Omental fat pad (tissue), 4 donors: Measurements from ENCODE around the gene AMPD2. TPM values are rescaled to one million over a fixed set of nuclear protein-coding genes. Genes with fewer than 3 reads are reported as not detected.

Experiments
- ATAC-seq: fragments of 150-250 bp; one replicate; pipeline ENCODE4 v1.9.1; 2016; ENCODE audit warnings: mild to moderate bottlenecking, moderate library complexity; ENCODE audit not compliant: low FRiP score
- DNase-seq: peaks from one replicate; pipeline ENCODE4 v3.0.0-alpha.2; 2019; ENCODE audit warnings: low spot score
- total RNA-seq, 4 donors: library from RNA; depleted of rRNA; stranded (reverse); fragments of >200 nt; gene quantifications; one replicate each; pipeline ENCODE4 v1.1.0, GENCODE V29; 2016
- TF ChIP-seq, protein P1 (sequence below), 3 donors: fragments of 450-650 bp; IDR thresholded peaks; one replicate each; pipeline ENCODE4 v1.5.1; 2016 to 2017; ENCODE audit warnings: antibody characterized with exemption in 3 of 3, mild to moderate bottlenecking in 3 of 3, moderate library complexity in 2 of 3

The AMPD2 gene
- total RNA-seq, 4 donors from 2014 or later, result 33.8 to 88.1 (median 68.6) TPM

GRCh38 chr1:109625176-109625575 lies 5.5 kb downstream of the AMPD2 start:
- ATAC-seq, result no peak

GRCh38 chr1:109625601-109626560 lies 6.2 kb downstream of the AMPD2 start:
- DNase-seq, result no peak

More at GRCh38 chr1:109625176-109625575, 5.5 kb downstream of the AMPD2 start:
- no peak for DNase-seq
- TF ChIP-seq, protein P1, sequence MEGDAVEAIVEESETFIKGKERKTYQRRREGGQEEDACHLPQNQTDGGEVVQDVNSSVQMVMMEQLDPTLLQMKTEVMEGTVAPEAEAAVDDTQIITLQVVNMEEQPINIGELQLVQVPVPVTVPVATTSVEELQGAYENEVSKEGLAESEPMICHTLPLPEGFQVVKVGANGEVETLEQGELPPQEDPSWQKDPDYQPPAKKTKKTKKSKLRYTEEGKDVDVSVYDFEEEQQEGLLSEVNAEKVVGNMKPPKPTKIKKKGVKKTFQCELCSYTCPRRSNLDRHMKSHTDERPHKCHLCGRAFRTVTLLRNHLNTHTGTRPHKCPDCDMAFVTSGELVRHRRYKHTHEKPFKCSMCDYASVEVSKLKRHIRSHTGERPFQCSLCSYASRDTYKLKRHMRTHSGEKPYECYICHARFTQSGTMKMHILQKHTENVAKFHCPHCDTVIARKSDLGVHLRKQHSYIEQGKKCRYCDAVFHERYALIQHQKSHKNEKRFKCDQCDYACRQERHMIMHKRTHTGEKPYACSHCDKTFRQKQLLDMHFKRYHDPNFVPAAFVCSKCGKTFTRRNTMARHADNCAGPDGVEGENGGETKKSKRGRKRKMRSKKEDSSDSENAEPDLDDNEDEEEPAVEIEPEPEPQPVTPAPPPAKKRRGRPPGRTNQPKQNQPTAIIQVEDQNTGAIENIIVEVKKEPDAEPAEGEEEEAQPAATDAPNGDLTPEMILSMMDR (IDR thresholded peaks at IDR 0.05), result no peak

DNA sequence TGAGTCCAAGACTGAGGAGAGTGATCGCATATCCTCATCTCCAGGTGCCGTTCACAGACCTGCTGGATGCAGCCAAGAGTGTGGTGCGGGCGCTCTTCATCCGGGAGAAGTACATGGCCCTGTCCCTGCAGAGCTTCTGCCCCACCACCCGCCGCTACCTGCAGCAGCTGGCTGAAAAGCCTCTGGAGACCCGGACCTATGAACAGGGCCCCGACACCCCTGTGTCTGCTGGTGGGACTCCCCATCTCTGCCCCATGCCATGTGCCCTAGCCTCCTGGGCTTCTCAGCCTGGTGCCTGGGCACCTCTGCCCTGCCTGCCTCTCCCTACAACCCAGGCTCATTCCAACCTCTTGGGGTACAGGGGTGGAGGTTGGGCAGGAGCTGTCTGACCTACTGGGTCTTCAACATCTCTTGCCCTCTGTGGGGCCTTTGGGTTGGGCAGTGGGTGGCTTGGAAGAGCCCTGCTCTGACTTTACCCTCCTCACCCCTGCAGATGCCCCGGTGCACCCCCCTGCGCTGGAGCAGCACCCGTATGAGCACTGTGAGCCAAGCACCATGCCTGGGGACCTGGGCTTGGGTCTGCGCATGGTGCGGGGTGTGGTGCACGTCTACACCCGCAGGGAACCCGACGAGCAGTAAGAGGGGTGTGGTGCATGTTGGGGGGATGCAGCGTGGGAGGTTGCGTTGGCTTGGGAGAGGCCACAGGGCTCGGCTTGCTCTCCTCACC lies 7.2 kb downstream of the AMPD2 start:
- TF ChIP-seq, protein P1 (IDR thresholded peaks at IDR 0.05), result no peak
- DNase-seq (no peak), ATAC-seq (no peak)

More at GRCh38 chr1:109625601-109626560, 6.2 kb downstream of the AMPD2 start:
- TF ChIP-seq, protein P1 (IDR thresholded peaks at IDR 0.05), result no peak
- ATAC-seq, result no peak

- no peak for DNase-seq
- TF ChIP-seq, protein P1 (IDR thresholded peaks at IDR 0.05), result no peak
- no peak for ATAC-seq
Observed at GRCh38 chr1:109627692-109628399, 8.2 kb downstream of the AMPD2 start.

GRCh38 chr1:109628540-109629321 lies 9.1 kb downstream of the AMPD2 start:
- TF ChIP-seq, protein P1 (IDR thresholded peaks at IDR 0.05), result no peak
- ATAC-seq (peak; percentile 25), DNase-seq (no peak)
